Coronary artery (tissue), 2 donors: ENCODE results near the gene GAP43.

Experiments
- DNase-seq: peaks from one replicate; pipeline ENCODE4 v3.0.0-alpha.2; 2017; ENCODE audit warnings: low spot score
- H3K27ac ChIP-seq, 2 donors: fragments of 200-600 bp; sonication (generic); one replicate each; pipeline ENCODE4 v1.5.1; 2016 to 2019
- H3K4me3 ChIP-seq: fragments of 200-600 bp; sonication (generic); 2 replicates; pipeline ENCODE4 v1.5.1; 2016; ENCODE audit warnings: mild to moderate bottlenecking, moderate library complexity
- TF ChIP-seq, protein P1 (sequence below): fragments of 200-600 bp; sonication (generic); IDR thresholded peaks from one replicate; pipeline ENCODE4 v1.5.1; 2019; ENCODE audit warnings: antibody characterized with exemption

The GAP43 gene

DNA sequence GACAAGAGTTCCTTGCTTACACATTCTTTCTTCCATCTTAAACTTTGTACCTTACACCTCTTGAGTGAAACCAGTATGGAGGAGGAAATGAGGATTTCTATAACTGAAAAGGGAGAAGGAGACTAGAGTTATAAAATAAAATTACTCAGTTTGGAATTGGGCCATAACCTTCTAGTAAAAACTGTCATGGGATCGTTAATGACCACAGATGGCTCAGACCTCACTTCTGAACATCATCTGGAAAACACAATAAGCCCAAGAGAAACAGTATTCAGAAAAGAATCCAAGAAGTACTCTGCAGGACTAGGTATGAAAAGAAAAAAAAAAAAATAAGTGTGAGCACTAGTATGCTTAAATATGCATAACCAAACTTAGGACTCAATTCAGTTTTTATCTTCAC lies 12.1 kb downstream of the GAP43 start:
- DNase-seq, result no peak
- H3K4me3 ChIP-seq, result no peak overlapping the region
- H3K27ac ChIP-seq, result no peak overlapping the region
- TF ChIP-seq, protein P1, sequence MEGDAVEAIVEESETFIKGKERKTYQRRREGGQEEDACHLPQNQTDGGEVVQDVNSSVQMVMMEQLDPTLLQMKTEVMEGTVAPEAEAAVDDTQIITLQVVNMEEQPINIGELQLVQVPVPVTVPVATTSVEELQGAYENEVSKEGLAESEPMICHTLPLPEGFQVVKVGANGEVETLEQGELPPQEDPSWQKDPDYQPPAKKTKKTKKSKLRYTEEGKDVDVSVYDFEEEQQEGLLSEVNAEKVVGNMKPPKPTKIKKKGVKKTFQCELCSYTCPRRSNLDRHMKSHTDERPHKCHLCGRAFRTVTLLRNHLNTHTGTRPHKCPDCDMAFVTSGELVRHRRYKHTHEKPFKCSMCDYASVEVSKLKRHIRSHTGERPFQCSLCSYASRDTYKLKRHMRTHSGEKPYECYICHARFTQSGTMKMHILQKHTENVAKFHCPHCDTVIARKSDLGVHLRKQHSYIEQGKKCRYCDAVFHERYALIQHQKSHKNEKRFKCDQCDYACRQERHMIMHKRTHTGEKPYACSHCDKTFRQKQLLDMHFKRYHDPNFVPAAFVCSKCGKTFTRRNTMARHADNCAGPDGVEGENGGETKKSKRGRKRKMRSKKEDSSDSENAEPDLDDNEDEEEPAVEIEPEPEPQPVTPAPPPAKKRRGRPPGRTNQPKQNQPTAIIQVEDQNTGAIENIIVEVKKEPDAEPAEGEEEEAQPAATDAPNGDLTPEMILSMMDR, result no peak

DNA sequence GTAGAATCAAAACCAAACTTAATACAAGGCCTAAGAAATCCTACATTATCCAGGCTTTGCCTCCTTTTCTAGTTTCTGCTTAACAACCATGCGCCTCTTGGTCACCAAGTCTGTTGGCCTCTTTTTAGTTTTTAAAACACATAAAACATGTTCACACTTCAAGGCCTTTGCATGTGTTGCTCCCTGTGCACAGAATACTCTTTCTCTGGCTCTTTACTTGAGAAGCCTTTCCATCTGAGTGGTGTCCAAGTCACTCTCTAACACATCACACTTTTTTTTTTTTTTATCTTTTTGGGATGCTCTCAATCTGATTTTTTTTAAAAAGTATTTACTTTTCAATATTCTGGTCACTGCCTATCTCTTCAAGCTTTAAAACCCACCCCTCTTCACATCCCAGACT lies 14.9 kb downstream of the GAP43 start:
- TF ChIP-seq, protein P1, result no peak
- no peak overlapping the region for H3K4me3 ChIP-seq
- DNase-seq, result no peak
- no peak overlapping the region for H3K27ac ChIP-seq

DNA sequence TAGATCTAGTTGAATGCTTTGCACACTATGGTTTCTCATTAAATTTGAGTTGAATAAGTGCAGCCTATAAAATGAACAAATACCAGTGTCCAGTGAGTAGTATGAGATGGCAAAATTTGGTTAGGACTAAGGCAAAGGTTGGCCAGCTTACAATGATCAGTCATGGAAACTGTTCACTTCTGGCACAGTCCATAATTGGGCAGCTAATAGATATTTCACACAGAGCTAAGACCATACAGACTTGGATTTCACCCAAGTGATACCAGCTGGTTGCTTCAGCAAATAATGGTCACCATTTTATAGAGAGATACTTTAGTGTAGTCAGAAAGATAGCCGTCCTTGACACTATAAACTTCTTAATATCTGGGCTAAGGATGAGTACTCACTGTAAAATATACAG lies 15.7 kb downstream of the GAP43 start:
- no peak overlapping the region for H3K4me3 ChIP-seq
- no peak for DNase-seq
- H3K27ac ChIP-seq, result no peak overlapping the region
- TF ChIP-seq, protein P1, result no peak

DNA sequence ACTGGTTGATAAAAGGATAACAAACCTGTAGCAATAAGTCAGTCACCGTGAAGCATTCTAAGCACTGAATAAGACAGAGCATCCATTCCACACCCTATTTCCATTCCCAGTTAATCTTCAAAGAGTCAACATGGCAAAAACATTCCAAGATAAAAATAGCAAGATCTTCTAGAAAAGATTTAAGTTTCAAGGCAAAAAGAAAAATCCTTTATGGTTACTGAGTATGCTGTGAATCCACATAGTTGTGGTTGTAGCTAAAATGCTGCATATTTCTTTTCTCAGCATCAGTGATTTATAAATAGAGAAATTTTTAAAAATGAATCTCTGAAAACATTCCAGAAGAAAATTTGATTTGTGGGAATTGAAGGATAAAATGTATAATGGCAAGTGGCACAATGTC lies 21.1 kb downstream of the GAP43 start:
- Histone ChIP-seq H3K27ac (no peak overlapping the region), H3K4me3 (no peak overlapping the region)
- TF ChIP-seq, protein P1, result no peak
- DNase-seq, result no peak

DNA sequence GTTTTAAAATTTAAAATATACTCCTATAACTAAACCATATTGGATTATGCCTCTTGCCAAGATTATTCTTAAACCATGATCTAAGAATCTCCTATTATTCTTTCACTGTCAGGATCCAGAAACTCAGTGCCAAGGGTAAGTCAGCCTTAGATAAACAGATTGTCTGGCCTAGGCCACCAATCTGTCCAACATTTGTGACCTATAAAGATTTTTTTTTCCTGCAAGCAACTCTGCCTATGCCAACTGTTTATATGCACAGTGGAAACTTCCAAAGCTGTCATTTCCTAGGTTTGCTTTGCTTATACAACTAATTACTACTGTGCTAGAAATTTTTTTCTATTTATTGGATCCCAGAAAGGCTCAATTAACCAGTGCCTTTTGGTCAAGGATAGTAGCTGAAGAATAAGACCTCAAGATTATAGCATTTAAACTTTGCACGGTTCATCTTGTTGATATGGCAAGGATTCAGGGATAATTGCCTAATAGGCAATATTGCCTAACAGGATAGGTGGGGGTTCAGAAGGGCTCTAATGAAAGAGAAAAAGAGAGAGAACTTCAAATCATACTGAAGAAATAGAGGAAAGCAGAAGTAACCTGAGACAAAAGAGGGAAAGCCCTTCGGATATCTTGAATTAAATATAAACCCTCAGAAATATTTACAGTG lies 22.8 kb downstream of the GAP43 start:
- DNase-seq, result no peak
- H3K4me3 ChIP-seq, result no peak overlapping the region
- TF ChIP-seq, protein P1, result no peak
- H3K27ac ChIP-seq, result no peak overlapping the region

DNA sequence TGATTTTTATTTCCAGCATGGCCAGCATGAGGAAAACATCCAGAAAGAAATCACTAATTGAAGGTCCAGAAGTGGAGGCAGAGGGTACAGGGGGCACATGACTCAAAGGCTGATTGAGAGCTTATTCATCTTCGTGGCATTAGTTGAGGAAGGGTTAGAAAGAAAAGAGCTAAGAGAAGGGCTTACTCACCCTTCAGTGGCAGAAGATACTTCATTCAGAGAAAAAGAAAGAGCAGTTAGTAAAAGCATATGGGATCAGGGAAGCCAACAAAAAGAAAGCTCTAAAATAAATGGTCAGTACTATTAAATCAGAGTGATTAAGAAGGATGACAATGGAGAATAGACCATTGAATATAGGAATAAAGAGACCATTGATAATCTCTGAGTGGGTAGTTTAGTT lies 25.2 kb downstream of the GAP43 start:
- Histone ChIP-seq H3K4me3 (no peak overlapping the region), H3K27ac (no peak overlapping the region)
- no peak for DNase-seq
- TF ChIP-seq, protein P1, result no peak

DNA sequence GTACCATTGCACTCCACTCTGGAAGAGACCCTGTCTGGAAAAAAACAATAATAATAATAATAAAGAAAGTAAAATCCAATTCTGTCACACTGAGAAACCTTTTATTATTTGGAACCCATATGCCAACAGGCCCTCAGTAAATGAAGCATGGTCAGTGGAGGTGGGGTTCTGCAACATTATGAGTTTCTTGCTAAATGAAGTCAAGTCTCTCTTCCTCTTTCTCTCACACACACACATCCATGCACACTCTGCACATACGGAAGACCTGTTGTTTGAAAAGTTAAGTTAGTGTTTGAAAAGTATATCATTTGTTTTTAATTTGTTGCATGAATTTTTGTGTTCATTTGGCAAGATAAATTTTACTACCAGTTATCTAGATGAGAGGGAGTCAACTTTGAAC lies 27.8 kb downstream of the GAP43 start:
- no peak overlapping the region for H3K27ac ChIP-seq
- TF ChIP-seq, protein P1, result no peak
- no peak overlapping the region for H3K4me3 ChIP-seq
- no peak for DNase-seq
